IMR-90 (cell line): ENCODE measurements around the gene ARHGEF4. TPM values are rescaled to one million over a fixed set of nuclear protein-coding genes. Genes with fewer than 3 reads are reported as not detected.

ENCODE experiments used
- ATAC-seq: fragments of 200-7000 bp; cut with Tn5 transposase; 2 replicates; pipeline ENCODE4 v1.9.1; 2020; ENCODE audit warnings: low read depth, mild to moderate bottlenecking, moderate library complexity
- BruUV-seq: library from RNA; stranded (reverse); fragments of 400-500 nt; replicated peaks from 2 replicates; lab custom pipeline; 2021; lab: Mats Ljungman, UMichigan
- CTCF ChIA-PET: fragments of 300-600 bp; formaldehyde crosslinking; extraction: SDS; loops from one replicate; lab custom pipeline; 2021; ENCODE audit warnings: antibody characterized with exemption; lab: Yijun Ruan, JAX
- POLR2A ChIA-PET: fragments of 300-600 bp; sonication (Branson Sonifier 250); formaldehyde crosslinking; loops from one replicate; lab custom pipeline; 2022; ENCODE audit warnings: antibody characterized with exemption; ENCODE audit not compliant: unreplicated experiment; lab: Charles Lee
- DNase-seq: peaks from one replicate; pipeline ENCODE4 v3.0.0; 2013
- H2AFZ ChIP-seq: replicated peaks from 2 replicates; pipeline ENCODE3; 2013; ENCODE audit warnings: low read length, mild to moderate bottlenecking; ENCODE audit not compliant: poor library complexity
- H2AK5ac ChIP-seq: 2 replicates; pipeline ENCODE4 v1.6.1; 2013; ENCODE audit warnings: low read depth, low read length, inconsistent platforms
- H2AK9ac ChIP-seq: replicated peaks from 2 replicates; pipeline ENCODE3; 2013; ENCODE audit warnings: mild to moderate bottlenecking, low read depth, low read length, moderate library complexity; ENCODE audit not compliant: poor library complexity
- H2BK120ac ChIP-seq: 2 replicates; pipeline ENCODE4 v1.6.1; 2013; ENCODE audit warnings: low read depth, low read length, inconsistent platforms
- H2BK15ac ChIP-seq: 3 replicates; pipeline ENCODE4 v1.6.1; 2013; ENCODE audit warnings: low read depth, low read length, inconsistent platforms
- H2BK20ac ChIP-seq: 2 replicates; pipeline ENCODE4 v1.6.1; 2013; ENCODE audit warnings: low read depth, mild to moderate bottlenecking, inconsistent platforms, low read length, moderate library complexity
- H2BK5ac ChIP-seq: 2 replicates; pipeline ENCODE4 v1.6.1; 2013; ENCODE audit warnings: mild to moderate bottlenecking, low read depth, low read length, inconsistent platforms; ENCODE audit not compliant: poor library complexity, severe bottlenecking
- H3K14ac ChIP-seq: replicated peaks from 2 replicates; pipeline ENCODE4 v1.6.1; 2013; ENCODE audit warnings: low read depth, low read length, inconsistent platforms
- H3K18ac ChIP-seq: 2 replicates; pipeline ENCODE4 v1.6.1; 2013; ENCODE audit warnings: low read depth, low read length, control low read depth
- H3K23ac ChIP-seq: 2 replicates; pipeline ENCODE4 v1.6.1; 2013; ENCODE audit warnings: low read depth, low read length, inconsistent platforms
- H3K27ac ChIP-seq: 2 replicates; pipeline ENCODE4 v1.5.1; 2013; ENCODE audit warnings: mild to moderate bottlenecking, control low read depth, low read length; ENCODE audit not compliant: insufficient read depth
- H3K27me3 ChIP-seq: 2 replicates; pipeline ENCODE4 v1.6.1; 2013; ENCODE audit warnings: low read length; ENCODE audit not compliant: control insufficient read depth, insufficient read depth
- H3K36me3 ChIP-seq: 2 replicates; pipeline ENCODE4 v1.6.1; 2013; ENCODE audit warnings: low read length, mixed read lengths; ENCODE audit not compliant: control insufficient read depth, insufficient read depth
- H3K4ac ChIP-seq: 2 replicates; pipeline ENCODE4 v1.6.1; 2013; ENCODE audit warnings: low read depth, low read length, inconsistent platforms
- H3K4me1 ChIP-seq: 2 replicates; pipeline ENCODE4 v1.6.1; 2013; ENCODE audit warnings: low read length, mixed read lengths; ENCODE audit not compliant: control insufficient read depth, insufficient read depth
- H3K4me2 ChIP-seq: 2 replicates; pipeline ENCODE4 v1.6.1; 2013; ENCODE audit warnings: low read depth, mild to moderate bottlenecking, control low read depth, low read length, moderate library complexity
- H3K4me3 ChIP-seq: 2 replicates; pipeline ENCODE4 v1.5.1; 2013; ENCODE audit warnings: low read depth, mild to moderate bottlenecking, control low read depth, low read length, moderate library complexity; ENCODE audit not compliant: insufficient read depth
- H3K56ac ChIP-seq: 2 replicates; pipeline ENCODE4 v1.6.1; 2013; ENCODE audit warnings: low read length, inconsistent platforms; ENCODE audit not compliant: insufficient read depth; ENCODE audit errors: extremely low read depth
- H3K79me1 ChIP-seq, 2 experiments: 2 replicates each; pipeline ENCODE4 v1.6.1; 2013; ENCODE audit warnings: low read length in 2 of 2, inconsistent platforms in 1 of 2, low read depth in 1 of 2
- H3K9ac ChIP-seq: 2 replicates; pipeline ENCODE4 v1.6.1; 2013; ENCODE audit warnings: low read depth, low read length, control low read depth
- H3K9me1 ChIP-seq: 2 replicates; pipeline ENCODE4 v1.6.1; 2013; ENCODE audit warnings: low read length, inconsistent platforms; ENCODE audit not compliant: insufficient read depth
- H3K9me3 ChIP-seq: 2 replicates; pipeline ENCODE4 v1.6.1; 2013; ENCODE audit warnings: low read length; ENCODE audit not compliant: control insufficient read depth, insufficient read depth
- H4K20me1 ChIP-seq: 2 replicates; pipeline ENCODE4 v1.6.1; 2013; ENCODE audit warnings: low read length, inconsistent platforms; ENCODE audit not compliant: insufficient read depth
- H4K5ac ChIP-seq: 2 replicates; pipeline ENCODE4 v1.6.1; 2013; ENCODE audit warnings: mild to moderate bottlenecking, low read depth, low read length, control low read depth
- H4K8ac ChIP-seq, 2 experiments: 2 replicates each; pipeline ENCODE4 v1.6.1; 2013; ENCODE audit warnings: low read depth in 2 of 2, low read length in 2 of 2, control low read depth in 1 of 2, inconsistent platforms in 1 of 2
- H4K91ac ChIP-seq: 2 replicates; pipeline ENCODE4 v1.6.1; 2013; ENCODE audit warnings: low read depth, low read length, inconsistent platforms; ENCODE audit not compliant: insufficient read depth
- CHD1 ChIP-seq: IDR thresholded peaks from 2 replicates; pipeline ENCODE4 v1.6.1; 2012; ENCODE audit warnings: low read depth, low read length, improper control_type of control experiment
- MAFK ChIP-seq: IDR thresholded peaks from 2 replicates; pipeline ENCODE4 v1.6.1; 2012; ENCODE audit warnings: low read depth, low read length, improper control_type of control experiment
- MAZ ChIP-seq: IDR thresholded peaks from 2 replicates; pipeline ENCODE4 v1.6.1; 2012; ENCODE audit warnings: low read depth, mild to moderate bottlenecking, low read length, improper control_type of control experiment, moderate library complexity, borderline replicate concordance
- MXI1 ChIP-seq: IDR thresholded peaks from 2 replicates; pipeline ENCODE4 v1.6.1; 2012; ENCODE audit warnings: low read depth, mild to moderate bottlenecking, low read length, moderate library complexity, borderline replicate concordance
- NFE2L2 ChIP-seq: fragments of 150-350 bp; IDR thresholded peaks from 2 replicates; pipeline ENCODE4 v1.6.1; 2016; ENCODE audit warnings: low read depth, mild to moderate bottlenecking, low read length
- POLR2A ChIP-seq: IDR thresholded peaks from 2 replicates; pipeline ENCODE4 v1.6.1; 2012; ENCODE audit warnings: mild to moderate bottlenecking, low read depth, low read length
- RFX5 ChIP-seq: IDR thresholded peaks from 2 replicates; pipeline ENCODE4 v1.8.0; 2012; ENCODE audit warnings: low read depth, mild to moderate bottlenecking, low read length, moderate library complexity
- WGBS, 2 experiments: methylation state at CpG; one replicate each; pipeline versions ENCODE4 v1.1.5 to v1.1.7; 2013; ENCODE audit warnings: missing lambda C conversion rate in 2 of 2; ENCODE audit not compliant: insufficient read length in 1 of 2; ENCODE audit errors: extremely low coverage in 2 of 2; 5-methylcytosine and 5-hydroxymethylcytosine counted together
- dilution Hi-C: fragments of 300-500 bp; cut with HindIII; formaldehyde crosslinking; loops from one replicate; pipeline ENCODE4 v1.14.3; 2018; ENCODE audit warnings: low sequenced_read_pairs; ENCODE audit not compliant: unreplicated experiment
- in situ Hi-C: fragments of 300-500 bp; cut with MboI; formaldehyde crosslinking; loops from 3 replicates; pipeline ENCODE4 v1.14.3; 2019; ENCODE audit warnings: low sequenced_read_pairs, inconsistent platforms, mixed read lengths
- intact Hi-C: fragments of 100-400 bp; cut with micrococcal nuclease; formaldehyde crosslinking; loops from 2 replicates; pipeline ENCODE4 v1.10.0; 2022
- polyA plus RNA-seq, 3 experiments: library from polyadenylated mRNA; depleted of rRNA; stranded (reverse); fragments of >200 nt; gene quantifications; 2 replicates each; pipeline ENCODE4 v1.2.3, GENCODE V29; 2012; ENCODE audit warnings: low replicate concordance in 1 of 3
- total RNA-seq: library from RNA; depleted of rRNA; stranded (reverse); fragments of >200 nt; gene quantifications from 2 replicates; pipeline ENCODE4 v1.2.3, GENCODE V29; 2012
- TF ChIP-seq, protein P1 (sequence below): fragments of 150-350 bp; IDR thresholded peaks from 2 replicates; pipeline ENCODE4 v1.6.1; 2016; ENCODE audit warnings: low read depth, mild to moderate bottlenecking, low read length, moderate library complexity, borderline replicate concordance
- TF ChIP-seq, protein P2 (sequence below): conservative IDR thresholded peaks from 2 replicates; pipeline ENCODE4 v1.5.1; 2012; ENCODE audit warnings: mild to moderate bottlenecking, low read depth, low read length, improper control_type of control experiment

The ARHGEF4 gene
- total and polyA plus RNA-seq, 2 of the 4 experiments (the other 2 are of a cell fraction): 2.7 to 5.0 TPM

GRCh38 chr2:130845505-130846085 is 8.9 kb downstream of the ARHGEF4 start:
- Histone ChIP-seq H3K79me1 (no peaks in the 10 kb centered on the region), H3K23ac (no peak overlapping the region), H3K9ac (no peak overlapping the region), H3K14ac (no peak overlapping the region), H3K4me2 (no peak overlapping the region), H4K5ac (no peak overlapping the region), H2AK5ac (no peak overlapping the region), H2BK15ac (no peak overlapping the region), H2BK5ac (no peak overlapping the region), H4K91ac (no peak overlapping the region), H4K8ac (no peak overlapping the region), H3K27me3 (no peaks in the 10 kb centered on the region; the same call in 1 of the 2 replicates), H3K18ac (no peak overlapping the region), H3K4ac (no peak overlapping the region), H4K20me1 (no peaks in the 10 kb centered on the region), H3K4me1 (no peaks in the 10 kb centered on the region), H3K27ac (no peak overlapping the region), H2BK20ac (no peak overlapping the region), H3K9me3 (no peaks in the 10 kb centered on the region), H2AK9ac (peak overlapping the region; percentile 28), H3K56ac (no peak overlapping the region), H3K9me1 (no peaks in the 10 kb centered on the region), H2BK120ac (no peak overlapping the region), H2AFZ (peak overlapping the region; percentile 43), H3K36me3 (no peaks in the 10 kb centered on the region), H3K4me3 (no peak overlapping the region)
- ChIA-PET POLR2A (no interaction called here), CTCF (no interaction called here)
- in situ Hi-C loops: no loop called here
- ATAC-seq (no peak), DNase-seq (peak; percentile 12)
- dilution Hi-C loops: no loop called here
- BruUV-seq: no TSS peak
- TF ChIP-seq MXI1 (no peak), POLR2A (no peak), MAZ (no peak), CHD1 (no peak), MAFK (no peak), RFX5 (no peak), NFE2L2 (no peak)
- TF ChIP-seq, protein P1, sequence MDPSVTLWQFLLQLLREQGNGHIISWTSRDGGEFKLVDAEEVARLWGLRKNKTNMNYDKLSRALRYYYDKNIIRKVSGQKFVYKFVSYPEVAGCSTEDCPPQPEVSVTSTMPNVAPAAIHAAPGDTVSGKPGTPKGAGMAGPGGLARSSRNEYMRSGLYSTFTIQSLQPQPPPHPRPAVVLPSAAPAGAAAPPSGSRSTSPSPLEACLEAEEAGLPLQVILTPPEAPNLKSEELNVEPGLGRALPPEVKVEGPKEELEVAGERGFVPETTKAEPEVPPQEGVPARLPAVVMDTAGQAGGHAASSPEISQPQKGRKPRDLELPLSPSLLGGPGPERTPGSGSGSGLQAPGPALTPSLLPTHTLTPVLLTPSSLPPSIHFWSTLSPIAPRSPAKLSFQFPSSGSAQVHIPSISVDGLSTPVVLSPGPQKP: no peak
- TF ChIP-seq, protein P2, sequence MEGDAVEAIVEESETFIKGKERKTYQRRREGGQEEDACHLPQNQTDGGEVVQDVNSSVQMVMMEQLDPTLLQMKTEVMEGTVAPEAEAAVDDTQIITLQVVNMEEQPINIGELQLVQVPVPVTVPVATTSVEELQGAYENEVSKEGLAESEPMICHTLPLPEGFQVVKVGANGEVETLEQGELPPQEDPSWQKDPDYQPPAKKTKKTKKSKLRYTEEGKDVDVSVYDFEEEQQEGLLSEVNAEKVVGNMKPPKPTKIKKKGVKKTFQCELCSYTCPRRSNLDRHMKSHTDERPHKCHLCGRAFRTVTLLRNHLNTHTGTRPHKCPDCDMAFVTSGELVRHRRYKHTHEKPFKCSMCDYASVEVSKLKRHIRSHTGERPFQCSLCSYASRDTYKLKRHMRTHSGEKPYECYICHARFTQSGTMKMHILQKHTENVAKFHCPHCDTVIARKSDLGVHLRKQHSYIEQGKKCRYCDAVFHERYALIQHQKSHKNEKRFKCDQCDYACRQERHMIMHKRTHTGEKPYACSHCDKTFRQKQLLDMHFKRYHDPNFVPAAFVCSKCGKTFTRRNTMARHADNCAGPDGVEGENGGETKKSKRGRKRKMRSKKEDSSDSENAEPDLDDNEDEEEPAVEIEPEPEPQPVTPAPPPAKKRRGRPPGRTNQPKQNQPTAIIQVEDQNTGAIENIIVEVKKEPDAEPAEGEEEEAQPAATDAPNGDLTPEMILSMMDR: no peak
- intact Hi-C loops: no loop called here
- WGBS, 2 experiments: 89% methylated on average over 5 of the region's 13 CpGs; no CpG with 5 or more reads in 1 of the 2 experiments
